IMR-90 (cell line): ENCODE measurements around the gene BAHD1. TPM values are rescaled to one million over a fixed set of nuclear protein-coding genes. Genes with fewer than 3 reads are reported as not detected.

Experiments
- ATAC-seq: fragments of 200-7000 bp; cut with Tn5 transposase; 2 replicates; pipeline ENCODE4 v1.9.1; 2020; ENCODE audit warnings: low read depth, mild to moderate bottlenecking, moderate library complexity
- BruUV-seq: library from RNA; stranded (reverse); fragments of 400-500 nt; replicated peaks from 2 replicates; lab custom pipeline; 2021; lab: Mats Ljungman, UMichigan
- CTCF ChIA-PET: fragments of 300-600 bp; formaldehyde crosslinking; extraction: SDS; loops from one replicate; lab custom pipeline; 2021; ENCODE audit warnings: antibody characterized with exemption; lab: Yijun Ruan, JAX
- POLR2A ChIA-PET: fragments of 300-600 bp; sonication (Branson Sonifier 250); formaldehyde crosslinking; loops from one replicate; lab custom pipeline; 2022; ENCODE audit warnings: antibody characterized with exemption; ENCODE audit not compliant: unreplicated experiment; lab: Charles Lee
- DNase-seq: peaks from one replicate; pipeline ENCODE4 v3.0.0; 2013
- H2AFZ ChIP-seq: replicated peaks from 2 replicates; pipeline ENCODE3; 2013; ENCODE audit warnings: low read length, mild to moderate bottlenecking; ENCODE audit not compliant: poor library complexity
- H2AK5ac ChIP-seq: 2 replicates; pipeline ENCODE4 v1.6.1; 2013; ENCODE audit warnings: low read depth, low read length, inconsistent platforms
- H2AK9ac ChIP-seq: replicated peaks from 2 replicates; pipeline ENCODE3; 2013; ENCODE audit warnings: mild to moderate bottlenecking, low read depth, low read length, moderate library complexity; ENCODE audit not compliant: poor library complexity
- H2BK120ac ChIP-seq: 2 replicates; pipeline ENCODE4 v1.6.1; 2013; ENCODE audit warnings: low read depth, low read length, inconsistent platforms
- H2BK15ac ChIP-seq: 3 replicates; pipeline ENCODE4 v1.6.1; 2013; ENCODE audit warnings: low read depth, low read length, inconsistent platforms
- H2BK20ac ChIP-seq: 2 replicates; pipeline ENCODE4 v1.6.1; 2013; ENCODE audit warnings: low read depth, mild to moderate bottlenecking, inconsistent platforms, low read length, moderate library complexity
- H2BK5ac ChIP-seq: 2 replicates; pipeline ENCODE4 v1.6.1; 2013; ENCODE audit warnings: mild to moderate bottlenecking, low read depth, low read length, inconsistent platforms; ENCODE audit not compliant: poor library complexity, severe bottlenecking
- H3K14ac ChIP-seq: replicated peaks from 2 replicates; pipeline ENCODE4 v1.6.1; 2013; ENCODE audit warnings: low read depth, low read length, inconsistent platforms
- H3K18ac ChIP-seq: 2 replicates; pipeline ENCODE4 v1.6.1; 2013; ENCODE audit warnings: low read depth, low read length, control low read depth
- H3K23ac ChIP-seq: 2 replicates; pipeline ENCODE4 v1.6.1; 2013; ENCODE audit warnings: low read depth, low read length, inconsistent platforms
- H3K27ac ChIP-seq: 2 replicates; pipeline ENCODE4 v1.5.1; 2013; ENCODE audit warnings: mild to moderate bottlenecking, control low read depth, low read length; ENCODE audit not compliant: insufficient read depth
- H3K27me3 ChIP-seq: 2 replicates; pipeline ENCODE4 v1.6.1; 2013; ENCODE audit warnings: low read length; ENCODE audit not compliant: control insufficient read depth, insufficient read depth
- H3K36me3 ChIP-seq: 2 replicates; pipeline ENCODE4 v1.6.1; 2013; ENCODE audit warnings: low read length, mixed read lengths; ENCODE audit not compliant: control insufficient read depth, insufficient read depth
- H3K4ac ChIP-seq: 2 replicates; pipeline ENCODE4 v1.6.1; 2013; ENCODE audit warnings: low read depth, low read length, inconsistent platforms
- H3K4me1 ChIP-seq: 2 replicates; pipeline ENCODE4 v1.6.1; 2013; ENCODE audit warnings: low read length, mixed read lengths; ENCODE audit not compliant: control insufficient read depth, insufficient read depth
- H3K4me2 ChIP-seq: 2 replicates; pipeline ENCODE4 v1.6.1; 2013; ENCODE audit warnings: low read depth, mild to moderate bottlenecking, control low read depth, low read length, moderate library complexity
- H3K4me3 ChIP-seq: 2 replicates; pipeline ENCODE4 v1.5.1; 2013; ENCODE audit warnings: low read depth, mild to moderate bottlenecking, control low read depth, low read length, moderate library complexity; ENCODE audit not compliant: insufficient read depth
- H3K56ac ChIP-seq: 2 replicates; pipeline ENCODE4 v1.6.1; 2013; ENCODE audit warnings: low read length, inconsistent platforms; ENCODE audit not compliant: insufficient read depth; ENCODE audit errors: extremely low read depth
- H3K79me1 ChIP-seq, 2 experiments: 2 replicates each; pipeline ENCODE4 v1.6.1; 2013; ENCODE audit warnings: low read length in 2 of 2, inconsistent platforms in 1 of 2, low read depth in 1 of 2
- H3K9ac ChIP-seq: 2 replicates; pipeline ENCODE4 v1.6.1; 2013; ENCODE audit warnings: low read depth, low read length, control low read depth
- H3K9me1 ChIP-seq: 2 replicates; pipeline ENCODE4 v1.6.1; 2013; ENCODE audit warnings: low read length, inconsistent platforms; ENCODE audit not compliant: insufficient read depth
- H3K9me3 ChIP-seq: 2 replicates; pipeline ENCODE4 v1.6.1; 2013; ENCODE audit warnings: low read length; ENCODE audit not compliant: control insufficient read depth, insufficient read depth
- H4K20me1 ChIP-seq: 2 replicates; pipeline ENCODE4 v1.6.1; 2013; ENCODE audit warnings: low read length, inconsistent platforms; ENCODE audit not compliant: insufficient read depth
- H4K5ac ChIP-seq: 2 replicates; pipeline ENCODE4 v1.6.1; 2013; ENCODE audit warnings: mild to moderate bottlenecking, low read depth, low read length, control low read depth
- H4K8ac ChIP-seq, 2 experiments: 2 replicates each; pipeline ENCODE4 v1.6.1; 2013; ENCODE audit warnings: low read depth in 2 of 2, low read length in 2 of 2, control low read depth in 1 of 2, inconsistent platforms in 1 of 2
- H4K91ac ChIP-seq: 2 replicates; pipeline ENCODE4 v1.6.1; 2013; ENCODE audit warnings: low read depth, low read length, inconsistent platforms; ENCODE audit not compliant: insufficient read depth
- CEBPB ChIP-seq: IDR thresholded peaks from 2 replicates; pipeline ENCODE4 v1.6.1; 2012; ENCODE audit warnings: low read depth, low read length, improper control_type of control experiment
- CTCF ChIP-seq: conservative IDR thresholded peaks from 2 replicates; pipeline ENCODE4 v1.5.1; 2012; ENCODE audit warnings: mild to moderate bottlenecking, low read depth, low read length, improper control_type of control experiment
- ELK1 ChIP-seq: fragments of 150-350 bp; IDR thresholded peaks from 2 replicates; pipeline ENCODE4 v1.6.1; 2016; ENCODE audit warnings: low read depth, mild to moderate bottlenecking, low read length, moderate library complexity, borderline replicate concordance
- FOS ChIP-seq: fragments of 150-350 bp; IDR thresholded peaks from 2 replicates; pipeline ENCODE4 v1.6.1; 2016; ENCODE audit warnings: low read depth, low read length
- MAFK ChIP-seq: IDR thresholded peaks from 2 replicates; pipeline ENCODE4 v1.6.1; 2012; ENCODE audit warnings: low read depth, low read length, improper control_type of control experiment
- RAD21 ChIP-seq: IDR thresholded peaks from 2 replicates; pipeline ENCODE4 v1.6.1; 2012; ENCODE audit warnings: low read length, improper control_type of control experiment
- RCOR1 ChIP-seq: IDR thresholded peaks from 2 replicates; pipeline ENCODE4 v1.6.1; 2012; ENCODE audit warnings: mild to moderate bottlenecking, low read length, improper control_type of control experiment; ENCODE audit not compliant: insufficient replicate concordance
- SMC3 ChIP-seq: fragments of 150-350 bp; IDR thresholded peaks from 2 replicates; pipeline ENCODE4 v1.6.1; 2016; ENCODE audit warnings: low read depth, mild to moderate bottlenecking, antibody characterized with exemption, low read length, moderate library complexity
- WGBS, 2 experiments: methylation state at CpG; one replicate each; pipeline versions ENCODE4 v1.1.5 to v1.1.7; 2013; ENCODE audit warnings: missing lambda C conversion rate in 2 of 2; ENCODE audit not compliant: insufficient read length in 1 of 2; ENCODE audit errors: extremely low coverage in 2 of 2; 5-methylcytosine and 5-hydroxymethylcytosine counted together
- dilution Hi-C: fragments of 300-500 bp; cut with HindIII; formaldehyde crosslinking; loops from one replicate; pipeline ENCODE4 v1.14.3; 2018; ENCODE audit warnings: low sequenced_read_pairs; ENCODE audit not compliant: unreplicated experiment
- in situ Hi-C: fragments of 300-500 bp; cut with MboI; formaldehyde crosslinking; loops from 3 replicates; pipeline ENCODE4 v1.14.3; 2019; ENCODE audit warnings: low sequenced_read_pairs, inconsistent platforms, mixed read lengths
- intact Hi-C: fragments of 100-400 bp; cut with micrococcal nuclease; formaldehyde crosslinking; loops from 2 replicates; pipeline ENCODE4 v1.10.0; 2022
- polyA plus RNA-seq, 3 experiments: library from polyadenylated mRNA; depleted of rRNA; stranded (reverse); fragments of >200 nt; gene quantifications; 2 replicates each; pipeline ENCODE4 v1.2.3, GENCODE V29; 2012; ENCODE audit warnings: low replicate concordance in 1 of 3
- total RNA-seq: library from RNA; depleted of rRNA; stranded (reverse); fragments of >200 nt; gene quantifications from 2 replicates; pipeline ENCODE4 v1.2.3, GENCODE V29; 2012

BAHD1 gene
- total and polyA plus RNA-seq, 2 of the 4 experiments (the other 2 are of a cell fraction): 3.0 to 8.7 TPM

DNA sequence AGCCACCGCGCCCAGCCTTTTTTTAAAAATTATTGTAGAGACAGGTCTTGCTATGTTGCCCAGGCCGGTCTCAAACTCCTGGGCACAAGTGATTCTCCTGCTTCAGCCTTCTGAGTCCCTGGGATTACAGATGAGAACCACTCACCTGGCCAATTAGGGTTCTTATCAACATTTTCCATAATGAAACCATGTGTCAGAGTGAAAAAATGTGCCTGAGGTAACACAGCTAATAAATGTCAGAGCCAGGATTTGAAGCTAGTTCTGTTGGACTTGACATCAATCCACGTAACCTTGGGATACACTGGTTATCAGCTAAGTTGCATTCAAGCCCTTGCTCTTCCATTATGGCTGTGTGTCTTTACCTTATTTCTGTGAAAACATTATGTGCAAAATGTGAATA, 59.2 kb downstream of the BAHD1 start:
- H4K20me1 ChIP-seq: peaks cover 8% of the 10 kb centered on the region; the same call in 1 of the 2 replicates
- no peaks in the 10 kb centered on the region for H3K9me3 ChIP-seq
- ATAC-seq (no peak), DNase-seq (no peak)
- H2AFZ ChIP-seq: no peak overlapping the region
- H2AK5ac ChIP-seq: no peak overlapping the region
- in situ Hi-C loops: no loop called here
- H3K9ac ChIP-seq: no peak overlapping the region
- H2AK9ac ChIP-seq: no peak overlapping the region
- H3K4ac ChIP-seq: no peak overlapping the region
- no peak overlapping the region for H3K23ac ChIP-seq
- no peaks in the 10 kb centered on the region for H3K4me1 ChIP-seq
- H3K18ac ChIP-seq: no peak overlapping the region
- WGBS, 2 experiments: no CpG with 5 or more reads among the region's 4 CpGs
- H3K79me1 ChIP-seq: no peaks in the 10 kb centered on the region
- H3K56ac ChIP-seq: no peak overlapping the region
- no peak overlapping the region for H4K8ac ChIP-seq
- peaks cover 7% of the 10 kb centered on the region for H3K9me1 ChIP-seq
- H3K27ac ChIP-seq: no peak overlapping the region
- peaks cover 28% of the 10 kb centered on the region for H3K27me3 ChIP-seq
- ChIA-PET POLR2A (interaction anchor here (0.5 kb wide), 1 partner anchor 90 kb away, joined by 3 read pairs; no protein-coding TSS in a partner anchor), CTCF (no interaction called here)
- intact Hi-C loops: no loop called here
- TF ChIP-seq ELK1 (no peak), RCOR1 (no peak), SMC3 (no peak), CEBPB (no peak), MAFK (no peak), CTCF (no peak), FOS (no peak), RAD21 (no peak)
- H3K14ac ChIP-seq: no peak overlapping the region
- no peak overlapping the region for H2BK5ac ChIP-seq
- H2BK20ac ChIP-seq: no peak overlapping the region
- no peak overlapping the region for H4K5ac ChIP-seq
- no TSS peak for BruUV-seq
- H3K4me3 ChIP-seq: no peak overlapping the region
- H4K91ac ChIP-seq: no peak overlapping the region
- no peak overlapping the region for H2BK15ac ChIP-seq
- H2BK120ac ChIP-seq: no peak overlapping the region
- H3K36me3 ChIP-seq: no peaks in the 10 kb centered on the region
- dilution Hi-C loops: no loop called here
- H3K4me2 ChIP-seq: no peak overlapping the region
